Activated CD8-positive, alpha-beta T cell treated with anti-CD3 and anti-CD28 coated beads, Interleukin-2, amount 10 ng/mL, durations not matched to agents 7 days and 5 days (primary cell): ENCODE results near the gene KLHDC8A. TPM values are rescaled to one million over a fixed set of nuclear protein-coding genes. Genes with fewer than 3 reads are reported as not detected.
"Not testable (repeated sequence)": the region's sequence is repeated elsewhere in the genome, so short reads cannot be mapped to it uniquely, and the experiment has no call there.

Experiments used
- ATAC-seq: fragments of 150-1000 bp; cut with Tn5 transposase; one replicate; pipeline ENCODE4 v1.10.0; 2021; ENCODE audit warnings: moderate library complexity
- CTCF ChIA-PET: fragments of 350-600 bp; sonication (Branson Sonifier 250); formaldehyde crosslinking; loops from one replicate; lab custom pipeline; 2021; ENCODE audit warnings: antibody characterized with exemption; lab: Charles Lee
- POLR2A ChIA-PET: fragments of 350-600 bp; sonication (Branson Sonifier 250); formaldehyde crosslinking; loops from one replicate; lab custom pipeline; 2021; ENCODE audit warnings: antibody characterized with exemption; lab: Charles Lee
- DNase-seq: peaks from one replicate; pipeline ENCODE4 v3.0.0-alpha.2; 2020
- H3K27ac Mint-ChIP-seq: one replicate; pipeline ENCODE4 v1.8.0; 2021; ENCODE audit warnings: mild to moderate bottlenecking, mixed read lengths
- H3K27me3 Mint-ChIP-seq: one replicate; pipeline ENCODE4 v1.8.0; 2021; ENCODE audit warnings: low read depth, mixed read lengths
- H3K36me3 Mint-ChIP-seq: one replicate; pipeline ENCODE4 v1.8.0; 2021; ENCODE audit warnings: low read depth, mixed read lengths
- H3K4me1 Mint-ChIP-seq: one replicate; pipeline ENCODE4 v1.8.0; 2021; ENCODE audit warnings: low read depth, mixed read lengths
- H3K4me3 Mint-ChIP-seq: one replicate; pipeline ENCODE4 v1.8.0; 2021; ENCODE audit warnings: mild to moderate bottlenecking, mixed read lengths
- H3K9me3 Mint-ChIP-seq: one replicate; pipeline ENCODE4 v1.8.0; 2022; ENCODE audit warnings: mixed read lengths; ENCODE audit not compliant: insufficient read depth
- total RNA-seq, 2 experiments: library from RNA; stranded (reverse); gene quantifications; one replicate each; pipeline ENCODE4 v1.2.3, GENCODE V29; 2021

KLHDC8A gene
- total RNA-seq, 2 experiments from 2014 or later: not detected

- no peaks in the 10 kb centered on the region for H3K9me3 Mint-ChIP-seq
- ATAC-seq: no peak
- H3K36me3 Mint-ChIP-seq: peaks cover 6% of the 10 kb centered on the region
- H3K27ac Mint-ChIP-seq: no peak overlapping the region
- peaks cover 8% of the 10 kb centered on the region for H3K4me1 Mint-ChIP-seq
- no peak overlapping the region for H3K4me3 Mint-ChIP-seq
- DNase-seq: no peak
- CTCF ChIA-PET: interaction anchor here (1.4 to 3.5 kb wide), 2 partner anchors 23 to 28 kb away, joined by 3 to 12 read pairs; no protein-coding TSS in a partner anchor
- H3K27me3 Mint-ChIP-seq: peaks cover 2% of the 10 kb centered on the region
- POLR2A ChIA-PET: no interaction called here
Observed at GRCh38 chr1:205301842-205302588, 54.7 kb downstream of the KLHDC8A start.

- H3K4me1 Mint-ChIP-seq: peaks cover 10% of the 10 kb centered on the region
- ATAC-seq: no peak
- ChIA-PET CTCF (interaction anchor here (1.4 to 3.5 kb wide), 2 partner anchors 24 to 27 kb away, joined by 3 to 12 read pairs; no protein-coding TSS in a partner anchor), POLR2A (no interaction called here)
- no peaks in the 10 kb centered on the region for H3K9me3 Mint-ChIP-seq
- peaks cover 2% of the 10 kb centered on the region for H3K27me3 Mint-ChIP-seq
- H3K4me3 Mint-ChIP-seq: no peak overlapping the region
- no peak overlapping the region for H3K27ac Mint-ChIP-seq
- peaks cover 6% of the 10 kb centered on the region for H3K36me3 Mint-ChIP-seq
- no peak for DNase-seq
Observed at GRCh38 chr1:205301205-205301821, 55.4 kb downstream of the KLHDC8A start.

- DNase-seq (no peak), ATAC-seq (no peak)
- H3K36me3 Mint-ChIP-seq: peaks cover 6% of the 10 kb centered on the region
- no peaks in the 10 kb centered on the region for H3K9me3 Mint-ChIP-seq
- CTCF ChIA-PET: interaction anchor here (3.5 to 31.0 kb wide), 2 partner anchors 25 to 26 kb away, joined by 12 to 1266 read pairs; partner anchors contain the start of gene NUAK2
- POLR2A ChIA-PET: no interaction called here
- peaks cover 17% of the 10 kb centered on the region for H3K4me1 Mint-ChIP-seq
- H3K4me3 Mint-ChIP-seq: no peak overlapping the region
- H3K27me3 Mint-ChIP-seq: peaks cover 9% of the 10 kb centered on the region
- no peak overlapping the region for H3K27ac Mint-ChIP-seq
Observed at GRCh38 chr1:205300149-205300548, 56.6 kb downstream of the KLHDC8A start.

GRCh38 chr1:205298191-205298994 lies 58.3 kb downstream of the KLHDC8A start:
- CTCF ChIA-PET: interaction anchor here (1.1 to 31.0 kb wide), 5 partner anchors 11 to 56 kb away, joined by 3 to 1266 read pairs (median 12); partner anchors contain the start of gene NUAK2
- Mint-ChIP-seq H3K36me3 (peaks cover 4% of the 10 kb centered on the region), H3K27me3 (peaks cover 17% of the 10 kb centered on the region), H3K9me3 (no peaks in the 10 kb centered on the region), H3K4me1 (peaks cover 10% of the 10 kb centered on the region), H3K4me3 (no peak overlapping the region), H3K27ac (no peak overlapping the region)
- DNase-seq: no peak
- POLR2A ChIA-PET: interaction anchor here (1.4 to 1.8 kb wide), 2 partner anchors 11 to 15 kb away, joined by 6 to 7 read pairs; no protein-coding TSS in a partner anchor
- no peak for ATAC-seq

GRCh38 chr1:205297546-205298177 lies 59.1 kb downstream of the KLHDC8A start:
- not testable (repeated sequence) for H3K27ac Mint-ChIP-seq, DNase-seq, H3K36me3 Mint-ChIP-seq, H3K4me3 Mint-ChIP-seq, H3K9me3 Mint-ChIP-seq, ATAC-seq, H3K4me1 Mint-ChIP-seq
- peaks cover 19% of the 10 kb centered on the region for H3K27me3 Mint-ChIP-seq
- ChIA-PET CTCF (interaction anchor here (0.8 to 31.0 kb wide), 5 partner anchors 10 to 56 kb away, joined by 3 to 1266 read pairs (median 4); partner anchors contain the start of gene NUAK2), POLR2A (interaction anchor here (1.4 to 1.8 kb wide), 2 partner anchors 10 to 16 kb away, joined by 6 to 7 read pairs; no protein-coding TSS in a partner anchor)

GRCh38 chr1:205296154-205296553 lies 60.6 kb downstream of the KLHDC8A start:
- DNase-seq (no peak), ATAC-seq (no peak)
- Mint-ChIP-seq H3K4me1 (peaks cover 14% of the 10 kb centered on the region), H3K27ac (no peak overlapping the region), H3K4me3 (no peak overlapping the region), H3K9me3 (no peaks in the 10 kb centered on the region), H3K27me3 (peaks cover 28% of the 10 kb centered on the region), H3K36me3 (no peaks in the 10 kb centered on the region)
- ChIA-PET CTCF (interaction anchor here (0.9 to 31.0 kb wide), 4 partner anchors 12 to 29 kb away, joined by 3 to 1266 read pairs (median 16); partner anchors contain the start of gene NUAK2), POLR2A (no interaction called here)

- no peak for ATAC-seq
- Mint-ChIP-seq H3K4me1 (peaks cover 16% of the 10 kb centered on the region), H3K27me3 (peaks cover 30% of the 10 kb centered on the region), H3K27ac (no peak overlapping the region), H3K9me3 (no peaks in the 10 kb centered on the region), H3K4me3 (no peak overlapping the region), H3K36me3 (no peaks in the 10 kb centered on the region)
- ChIA-PET CTCF (interaction anchor here (1.3 to 31.0 kb wide), 3 partner anchors 17 to 31 kb away, joined by 3 to 1266 read pairs (median 29); partner anchors contain the start of gene NUAK2), POLR2A (interaction anchor here (0.9 kb wide), 1 partner anchor 19 kb away, joined by 4 read pairs; no protein-coding TSS in a partner anchor)
- no peak for DNase-seq
Observed at GRCh38 chr1:205294934-205295333, 61.8 kb downstream of the KLHDC8A start.

- POLR2A ChIA-PET: no interaction called here
- no peaks in the 10 kb centered on the region for H3K9me3 Mint-ChIP-seq
- peaks cover 16% of the 10 kb centered on the region for H3K4me1 Mint-ChIP-seq
- no peaks in the 10 kb centered on the region for H3K36me3 Mint-ChIP-seq
- H3K27me3 Mint-ChIP-seq: peaks cover 30% of the 10 kb centered on the region
- no peak overlapping the region for H3K4me3 Mint-ChIP-seq
- CTCF ChIA-PET: interaction anchor here (1.0 to 31.0 kb wide), 3 partner anchors 21 to 60 kb away, joined by 3 to 1266 read pairs (median 29); partner anchors contain the start of gene NUAK2
- DNase-seq (no peak), ATAC-seq (no peak)
- H3K27ac Mint-ChIP-seq: no peak overlapping the region
Observed at GRCh38 chr1:205294175-205294917, 62.4 kb downstream of the KLHDC8A start.

GRCh38 chr1:205293350-205294074 lies 63.2 kb downstream of the KLHDC8A start:
- POLR2A ChIA-PET: interaction anchor here (0.6 kb wide), 1 partner anchor 38 kb away, joined by 3 read pairs; no protein-coding TSS in a partner anchor
- no peak overlapping the region for H3K4me3 Mint-ChIP-seq

More at GRCh38 chr1:205293350-205294074, 63.2 kb downstream of the KLHDC8A start:
- H3K27ac Mint-ChIP-seq: no peak overlapping the region
- ATAC-seq (no peak), DNase-seq (no peak)
- no peaks in the 10 kb centered on the region for H3K9me3 Mint-ChIP-seq
- H3K36me3 Mint-ChIP-seq: no peaks in the 10 kb centered on the region
- H3K4me1 Mint-ChIP-seq: peaks cover 23% of the 10 kb centered on the region
- peaks cover 30% of the 10 kb centered on the region for H3K27me3 Mint-ChIP-seq
- CTCF ChIA-PET: interaction anchor here (1.0 to 31.0 kb wide), 3 partner anchors 20 to 61 kb away, joined by 3 to 1266 read pairs (median 29); partner anchors contain the start of gene NUAK2
